ENCODE data around the gene SGSM2.

- TF ChIP-seq POLR2A (IDR thresholded peaks at IDR 0.05) (no peak), CTCF (IDR thresholded peaks at IDR 0.05) (no peak)
These were observed 48.2 kb downstream of the SGSM2 start for GRCh38 chr17:2385240-2386210.
